Stimulated activated naive CD8-positive, alpha-beta T cell treated with anti-CD3 and anti-CD28 coated beads, Interleukin-15, Interleukin-2, amounts not matched to agents 100 U/mL and 50 U/mL, for 24 hours (primary cell): ENCODE results near the gene PPM1G.
"Not testable (repeated sequence)": the region's sequence is repeated elsewhere in the genome, so short reads cannot be mapped to it uniquely, and the experiment has no call there.

Experiments used
- ATAC-seq: fragments of 150-1000 bp; cut with Tn5 transposase; one replicate; pipeline ENCODE4 v1.10.0; 2021
- DNase-seq: peaks from one replicate; pipeline ENCODE4 v3.0.0; 2021

Gene PPM1G

DNA sequence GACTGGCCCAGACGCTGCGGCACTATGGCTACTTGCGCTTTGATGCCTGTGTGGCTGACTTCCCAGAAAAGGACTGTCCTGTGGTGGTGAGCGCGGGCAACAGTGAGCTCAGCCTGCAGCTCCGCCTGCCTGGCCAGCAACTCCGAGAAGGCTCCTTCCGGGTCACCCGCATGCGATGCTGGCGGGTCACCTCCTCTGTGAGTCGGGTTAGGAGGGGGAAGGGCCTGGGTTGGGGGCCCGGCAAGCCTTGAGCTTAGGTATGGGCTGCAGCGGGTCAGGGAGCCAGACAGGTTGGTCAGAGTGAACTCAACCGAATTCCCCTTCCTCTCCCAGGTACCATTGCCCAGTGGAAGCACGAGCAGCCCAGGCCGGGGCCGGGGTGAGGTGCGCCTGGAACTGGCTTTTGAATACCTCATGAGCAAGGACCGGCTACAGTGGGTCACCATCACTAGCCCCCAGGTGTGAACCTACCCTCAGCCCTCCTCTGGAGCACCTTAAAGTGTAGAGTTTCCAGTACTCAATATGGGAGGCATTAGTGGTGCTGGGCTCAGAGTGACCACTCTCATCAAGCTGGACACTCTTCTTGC, 33.8 kb downstream of the PPM1G start:
- ATAC-seq (no peak), DNase-seq (no peak)

DNA sequence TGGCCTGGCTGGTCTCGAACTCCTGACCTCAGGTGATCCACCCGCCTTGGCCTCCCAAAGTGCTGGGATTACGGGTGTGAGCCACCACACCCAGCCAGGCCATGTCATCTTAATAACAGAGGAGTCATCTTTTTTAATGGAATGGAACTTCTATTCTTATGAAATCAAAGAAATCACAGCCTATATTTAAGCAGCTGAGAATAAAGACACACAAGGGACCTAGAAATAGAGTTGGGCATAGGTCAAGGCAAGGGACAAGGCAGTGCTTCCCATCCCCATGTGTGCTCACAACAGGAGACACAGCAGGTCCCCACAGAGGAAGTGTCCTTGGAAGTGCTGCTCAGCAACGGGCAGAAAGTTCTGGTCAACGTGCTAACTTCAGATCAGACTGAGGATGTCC, 35.8 kb downstream of the PPM1G start:
- DNase-seq (no peak), ATAC-seq (no peak)

DNA sequence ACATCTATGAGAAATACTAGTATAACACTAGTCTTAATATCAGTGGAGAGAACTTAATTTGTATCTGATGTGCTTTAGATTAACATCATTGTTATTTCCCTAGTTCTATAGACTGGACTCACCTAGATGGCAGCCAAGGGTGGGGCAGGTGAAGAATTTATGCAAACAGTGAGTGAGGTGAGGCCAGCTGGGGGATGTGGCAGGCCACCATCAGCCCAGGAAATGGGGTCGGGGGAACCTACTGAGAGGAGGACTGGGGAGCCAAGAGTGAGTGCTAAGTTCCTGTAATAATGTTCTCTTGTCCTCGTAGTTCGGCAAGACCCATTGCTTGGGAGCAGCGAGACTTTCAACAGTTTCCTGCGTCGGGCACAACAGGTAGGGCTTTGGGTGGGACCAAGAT, 36.5 kb downstream of the PPM1G start:
- ATAC-seq (no peak), DNase-seq (no peak)

DNA sequence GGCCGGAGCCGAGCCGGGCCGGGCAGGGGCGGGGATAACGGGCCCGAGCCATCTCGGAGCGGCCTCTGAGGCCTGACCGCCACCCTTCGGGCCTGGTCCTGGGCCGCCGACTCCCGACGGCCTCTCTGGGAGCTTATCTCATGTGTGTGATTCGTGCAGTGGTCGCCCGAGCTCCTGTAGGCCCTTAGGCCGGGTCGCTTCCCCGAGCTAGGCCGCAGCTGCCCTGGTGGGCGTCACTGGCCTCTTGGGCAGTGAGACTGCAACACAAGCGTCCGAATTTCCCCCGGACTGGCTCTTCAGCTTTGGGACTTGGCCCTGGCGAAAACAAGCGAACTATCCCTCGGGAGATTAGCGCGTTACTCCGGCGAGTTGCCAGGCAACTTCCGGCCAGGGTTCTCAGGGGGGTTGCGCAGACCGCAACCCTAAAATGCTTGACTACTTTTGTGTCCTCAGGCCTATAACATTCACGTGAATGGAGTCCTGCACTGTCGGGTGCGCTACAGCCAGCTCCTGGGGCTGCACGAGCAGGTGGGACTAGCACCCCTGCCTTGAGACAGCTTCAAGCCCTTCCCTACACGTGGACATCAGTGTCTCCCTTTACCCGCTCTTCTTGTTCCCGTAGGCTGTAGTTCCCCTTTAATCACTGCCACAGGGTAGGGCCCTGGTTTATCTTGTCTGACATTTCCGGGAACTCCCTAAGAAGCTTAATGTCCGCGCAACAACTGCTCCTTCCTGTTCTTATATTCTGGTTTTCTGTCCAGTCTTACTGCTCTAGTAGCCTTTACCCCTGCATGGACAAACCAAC, 38.4 kb downstream of the PPM1G start:
- ATAC-seq (peak; percentile 5), DNase-seq (peak; percentile 50)

DNA sequence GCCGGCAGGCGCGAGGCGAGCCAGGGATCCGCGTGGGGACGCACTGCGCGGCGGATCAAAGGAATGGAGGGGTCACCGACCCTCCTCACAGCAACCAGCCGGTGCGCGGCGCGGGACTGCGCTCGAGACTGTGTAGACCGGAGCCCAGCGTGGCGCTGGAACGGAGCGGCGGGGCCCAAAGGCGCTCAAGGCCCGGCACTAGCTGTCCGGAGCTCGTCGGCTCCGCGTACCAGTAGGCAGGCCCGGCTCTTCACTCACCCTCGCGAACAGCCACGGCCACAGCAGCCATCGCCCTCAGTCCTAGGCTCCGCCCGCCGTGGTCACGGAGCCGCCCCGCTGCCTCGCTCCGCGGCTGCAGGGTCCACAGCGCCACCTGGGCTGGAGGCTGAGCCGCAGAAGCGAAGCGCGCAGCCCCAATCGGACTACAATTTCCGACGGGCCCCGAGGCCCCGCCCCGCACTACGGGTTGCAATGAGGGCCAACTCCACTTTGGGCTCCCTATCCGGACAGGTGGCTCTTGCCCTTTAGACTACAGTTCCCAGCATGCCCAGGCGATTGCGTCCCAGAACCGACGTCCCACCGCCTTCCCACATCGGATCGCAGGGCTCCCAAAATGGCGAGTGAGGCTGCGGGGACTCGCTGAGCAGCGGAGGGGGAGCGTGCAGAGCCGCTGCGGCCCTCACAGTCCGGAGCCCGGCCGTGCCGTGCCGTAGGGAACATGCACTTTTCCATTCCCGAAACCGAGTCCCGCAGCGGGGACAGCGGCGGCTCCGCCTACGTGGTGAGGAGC, 39.2 kb downstream of the PPM1G start, which contains the start of the genes EIF2B4 and SNX17:
Gene EIF2B4, minus strand, starts transcription at position 313 of the 790 bp plus-strand sequence. Its CDS starts 24 bp downstream, at position 289.
Gene SNX17, plus strand, starts transcription at position 591 of the 790 bp plus-strand sequence. Its CDS starts 128 bp downstream, at position 719.
- peak; percentile 94 for ATAC-seq
- peak; percentile 99 for DNase-seq

DNA sequence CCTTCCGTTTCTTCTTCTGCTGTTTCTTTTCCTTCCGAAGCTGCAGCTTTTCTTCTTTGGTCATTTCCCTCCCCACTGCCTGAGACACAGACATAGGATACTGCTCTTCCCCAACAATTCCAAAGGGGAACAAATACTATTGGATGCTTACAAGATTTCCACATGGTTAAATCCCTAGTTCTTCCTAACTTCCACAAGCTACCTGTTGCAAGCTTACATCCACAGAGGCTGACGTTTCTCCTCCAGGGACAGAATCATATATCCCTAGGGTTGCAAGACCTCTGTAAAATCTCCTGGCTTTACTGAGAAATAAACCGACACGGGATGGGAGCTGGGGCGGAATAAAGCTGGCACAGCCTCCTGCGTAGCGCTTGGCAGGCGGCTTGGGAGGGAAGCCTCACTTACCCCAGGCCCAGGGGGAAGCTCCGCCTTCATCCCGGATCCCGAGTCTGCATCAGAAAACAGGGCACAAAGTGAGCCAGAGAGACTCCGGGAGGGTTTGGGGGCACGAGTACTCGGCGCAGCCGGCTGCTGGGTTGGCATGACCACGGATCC, 39.8 kb downstream of the PPM1G start:
- ATAC-seq (peak; percentile 4), DNase-seq (no peak)

DNA sequence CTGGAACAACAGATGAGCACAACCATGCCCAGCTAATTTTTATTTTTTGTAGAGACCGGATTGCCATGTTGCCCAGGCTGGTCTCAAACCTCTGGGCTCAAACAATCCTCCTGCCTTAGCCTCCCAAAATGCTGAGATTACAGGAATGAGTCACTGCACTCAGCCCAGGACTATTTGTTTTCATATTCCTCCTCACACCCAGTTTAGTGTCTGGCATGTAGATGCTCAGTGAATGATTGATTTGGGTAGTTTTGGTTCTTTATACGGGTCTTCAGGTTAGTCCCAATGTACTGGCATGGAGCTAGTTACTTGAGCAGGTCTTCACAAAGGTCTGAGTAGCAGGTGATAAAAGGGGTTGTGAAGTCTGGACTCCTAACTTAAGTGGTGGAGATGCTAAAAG, 45.5 kb downstream of the PPM1G start:
- DNase-seq (no peak), ATAC-seq (no peak)

DNA sequence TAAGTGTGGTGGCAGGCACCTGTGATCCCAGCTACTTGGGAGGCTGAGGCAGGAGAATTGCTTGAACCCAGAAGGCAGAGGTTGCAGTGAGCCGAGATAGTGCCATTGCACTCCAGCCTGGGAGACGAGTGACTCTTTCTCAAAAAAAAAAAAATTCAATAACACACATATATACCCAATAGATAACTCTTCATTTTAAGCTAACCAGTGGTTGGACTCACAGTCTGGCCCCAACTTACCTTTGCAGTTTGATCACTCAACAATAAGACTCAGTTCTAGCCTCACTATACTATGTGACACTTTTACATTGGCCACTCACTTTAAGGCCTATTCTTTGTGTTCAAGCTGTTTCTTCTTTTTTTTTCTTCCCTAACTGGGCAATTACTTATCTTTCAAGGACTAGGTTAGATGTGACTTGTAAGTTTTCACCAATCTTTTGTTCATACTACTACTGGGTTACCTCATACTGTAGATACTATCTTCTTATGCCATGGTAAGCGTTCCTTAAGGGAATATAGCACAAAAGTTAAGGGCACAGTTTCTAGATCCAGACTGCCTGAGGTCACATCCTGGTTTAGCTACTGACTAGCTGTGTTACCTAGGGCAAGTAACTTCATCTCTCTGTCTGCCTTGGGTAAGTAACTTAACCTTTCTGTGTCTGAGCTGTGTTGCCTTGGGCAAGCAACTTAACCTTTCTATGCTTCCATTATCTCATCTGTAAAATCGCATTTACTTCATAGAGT, 46.5 kb downstream of the PPM1G start:
- ATAC-seq (no peak), DNase-seq (no peak)

DNA sequence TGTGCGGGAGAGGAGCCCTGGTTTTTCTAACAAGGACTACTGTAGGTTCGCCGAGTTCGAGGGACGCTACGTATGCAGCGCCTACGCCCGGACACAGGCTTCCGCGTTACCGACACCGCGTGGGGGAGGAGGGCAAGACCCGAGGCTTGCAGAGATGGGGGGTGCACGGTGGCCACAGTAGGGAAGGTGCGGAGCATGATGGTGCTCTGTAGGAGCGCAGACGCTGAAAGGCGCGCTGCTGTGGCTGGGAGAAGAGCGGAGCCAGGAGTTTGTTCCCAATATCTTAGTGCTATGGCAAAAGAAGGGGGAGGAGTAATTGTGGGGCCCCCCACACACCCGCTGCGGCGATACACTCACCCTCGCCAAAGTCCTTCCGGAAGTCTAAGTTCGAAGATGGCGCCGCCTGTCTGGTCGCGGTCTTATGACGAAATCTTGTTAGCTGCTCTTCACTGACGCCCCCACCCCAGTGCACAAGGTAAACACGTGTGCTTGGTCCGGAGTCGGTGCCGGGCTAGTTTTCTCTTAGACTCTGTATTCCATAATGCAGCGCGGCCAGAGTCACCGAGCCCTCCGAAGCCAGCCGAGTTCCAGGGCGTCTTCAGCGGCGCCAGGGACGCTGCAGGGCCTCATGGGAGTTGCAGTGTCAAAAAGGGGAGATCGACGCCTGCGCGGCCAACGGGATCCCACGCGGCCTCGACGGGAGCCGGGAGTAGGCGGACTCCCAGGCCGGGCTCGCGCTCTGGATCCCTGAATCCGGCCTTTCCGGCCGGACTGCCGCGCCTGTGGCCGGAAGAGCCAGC, 52.8 kb downstream of the PPM1G start, which contains the start of gene GTF3C2:
Gene GTF3C2, minus strand, starts transcription at position 383 of the 800 bp plus-strand sequence. CDS start 13,210 bp downstream, outside the sequence.
- ATAC-seq = peak; percentile 80
- peak; percentile 90 for DNase-seq

DNA sequence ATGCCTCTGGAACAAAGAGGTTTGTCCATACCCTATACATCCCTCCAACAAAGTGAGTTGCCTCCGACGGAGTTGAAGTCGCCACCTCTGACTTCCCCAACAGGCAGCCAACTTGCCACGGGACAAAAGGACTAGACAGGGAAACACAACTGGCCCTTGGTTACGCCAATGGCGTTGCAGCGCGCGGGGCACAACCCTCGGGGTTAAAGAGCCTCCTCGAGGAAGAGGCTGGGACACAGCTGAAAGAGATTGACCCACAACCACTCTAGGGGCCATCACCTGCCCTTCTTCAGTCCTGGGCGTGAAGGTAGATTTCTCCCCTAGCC, 53.4 kb downstream of the PPM1G start:
- peak; percentile 41 for ATAC-seq
- peak; percentile 67 for DNase-seq

DNA sequence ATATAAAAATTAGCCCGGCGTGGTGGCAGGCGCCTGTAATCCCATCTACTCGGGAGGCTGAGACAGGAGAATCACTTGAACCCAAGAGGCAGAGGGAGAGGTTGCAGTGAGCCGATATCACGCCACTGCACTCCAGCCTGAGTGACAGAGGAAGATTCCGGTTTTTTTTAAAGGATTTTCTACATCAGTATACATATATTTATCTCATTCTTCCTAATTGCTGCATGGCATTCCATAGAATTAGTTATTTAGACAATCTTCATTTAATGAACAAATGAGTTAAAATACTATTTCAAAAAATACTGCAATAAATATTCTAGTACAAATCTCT, 54.8 kb downstream of the PPM1G start:
- ATAC-seq (no peak), DNase-seq (no peak)

DNA sequence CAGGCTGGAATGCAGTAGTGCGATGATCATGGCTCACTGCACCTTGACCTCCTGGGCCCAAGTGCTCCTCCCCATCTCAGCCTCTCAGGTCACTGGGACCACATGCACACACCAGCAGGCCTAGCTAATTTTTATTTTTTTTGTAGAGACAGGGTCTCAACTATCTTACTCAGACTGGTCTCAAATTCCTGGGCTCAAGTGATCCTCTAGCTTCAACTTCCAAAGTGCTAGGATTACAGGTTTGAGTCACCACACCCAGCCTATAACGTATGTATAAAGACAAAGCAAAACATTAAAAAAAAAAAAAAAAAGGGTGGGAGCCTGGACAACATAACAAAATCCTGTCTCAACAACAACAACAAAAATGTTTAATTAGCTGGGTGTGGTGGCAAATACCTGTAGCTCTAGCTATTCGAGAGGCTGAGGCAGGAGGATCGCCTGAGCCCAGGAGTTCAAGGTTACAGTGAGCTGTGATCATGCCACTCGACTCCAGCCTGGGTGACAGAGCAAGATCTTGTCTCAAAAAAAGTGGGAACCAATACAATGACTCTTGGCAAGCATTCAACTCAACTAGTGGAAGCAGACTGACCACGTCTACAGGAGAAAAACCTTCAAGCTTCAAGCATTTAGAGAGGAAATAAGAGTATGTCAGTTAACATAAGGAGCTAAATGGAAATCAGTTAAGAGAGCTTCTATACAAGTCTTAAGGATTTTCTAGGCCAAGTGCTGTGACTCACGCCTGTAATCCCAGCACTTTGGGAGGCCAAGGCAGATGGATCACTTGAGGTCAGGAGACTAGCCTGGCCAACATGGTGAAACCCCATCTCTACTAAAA, 55.4 kb downstream of the PPM1G start:
- no peak for DNase-seq
- no peak for ATAC-seq

DNA sequence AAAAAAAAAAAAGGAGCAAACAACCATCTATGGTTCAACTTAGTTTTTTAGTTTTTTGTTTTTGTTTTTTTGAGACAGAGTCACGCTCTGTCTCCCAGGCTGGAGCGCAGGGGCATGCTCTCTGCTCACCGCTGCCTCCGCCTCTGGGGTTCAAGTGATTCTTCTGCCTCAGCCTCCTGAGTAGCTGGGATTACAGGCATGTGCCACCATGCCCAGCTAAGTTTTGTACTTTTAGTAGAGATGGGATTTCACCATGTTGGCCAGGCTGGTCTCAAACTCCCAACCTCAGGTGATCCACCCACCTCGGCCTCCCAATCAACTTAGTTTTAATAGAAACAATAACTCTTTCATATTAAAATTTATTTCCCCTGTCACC, 56.0 kb downstream of the PPM1G start:
- ATAC-seq, DNase-seq: not testable (repeated sequence)

DNA sequence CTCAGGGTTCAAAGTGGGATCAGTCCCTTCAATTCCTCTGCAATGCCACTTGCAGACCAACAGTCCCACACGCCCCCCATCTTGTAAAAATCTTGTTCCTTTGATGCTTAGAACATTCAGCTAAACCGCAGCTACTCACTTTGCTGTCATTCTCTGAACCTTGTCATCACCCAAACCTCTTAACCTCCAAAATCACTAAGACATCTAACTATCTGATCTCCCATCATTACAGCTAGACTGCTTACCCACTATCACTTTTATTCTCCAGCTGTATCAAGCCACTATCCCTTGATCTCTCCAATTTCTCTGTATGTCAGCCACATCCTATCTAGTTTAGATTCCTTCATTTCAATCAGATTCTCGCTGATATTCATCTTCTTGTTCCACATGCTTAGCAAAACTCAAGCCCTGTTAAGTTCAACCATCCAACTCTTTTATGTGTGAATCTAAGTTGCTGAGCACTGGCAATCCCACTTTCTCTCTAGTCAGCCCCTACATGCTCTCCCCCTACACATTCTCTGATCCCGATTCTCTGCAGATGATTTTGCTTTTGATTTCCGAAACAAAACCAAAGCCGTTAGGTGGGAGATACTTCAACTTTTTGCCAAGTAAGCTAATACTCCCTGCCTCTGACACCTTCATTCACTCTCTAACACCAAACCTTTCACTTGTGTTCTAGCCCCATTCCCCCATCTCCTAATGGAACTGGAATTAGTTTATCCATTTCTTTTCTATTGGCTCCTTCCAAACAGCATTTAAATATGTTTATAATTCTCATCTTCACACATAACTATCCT, 57.4 kb downstream of the PPM1G start:
- DNase-seq (no peak), ATAC-seq (peak; percentile 37)

DNA sequence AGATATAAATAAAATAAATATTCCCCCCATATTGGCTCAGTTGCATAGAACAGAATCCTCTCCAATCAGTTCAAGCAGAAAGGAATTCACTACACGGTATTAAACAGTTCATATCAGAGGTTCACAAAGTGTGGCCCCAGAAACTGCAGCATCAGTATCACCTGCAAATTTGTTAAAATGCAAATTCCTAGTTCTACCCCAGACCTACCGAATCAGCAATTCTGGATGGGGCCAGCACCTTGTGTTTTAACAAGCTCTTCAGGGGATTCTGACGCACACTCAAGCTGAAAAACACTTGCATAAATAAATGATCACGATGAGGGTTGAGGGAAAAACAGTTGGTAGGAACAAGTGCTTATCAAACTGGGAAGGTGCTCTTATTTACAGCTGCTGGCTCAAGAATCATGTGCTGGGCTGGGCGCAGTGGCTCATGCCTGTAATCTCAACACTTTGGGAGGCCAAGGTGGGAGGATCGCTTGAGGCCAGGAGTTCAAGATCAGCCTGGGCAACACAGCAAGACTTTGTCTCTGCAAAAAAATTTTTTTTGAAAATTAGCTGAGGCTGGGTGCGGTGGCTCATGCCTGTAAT, 59.2 kb downstream of the PPM1G start:
- DNase-seq (no peak), ATAC-seq (no peak)

DNA sequence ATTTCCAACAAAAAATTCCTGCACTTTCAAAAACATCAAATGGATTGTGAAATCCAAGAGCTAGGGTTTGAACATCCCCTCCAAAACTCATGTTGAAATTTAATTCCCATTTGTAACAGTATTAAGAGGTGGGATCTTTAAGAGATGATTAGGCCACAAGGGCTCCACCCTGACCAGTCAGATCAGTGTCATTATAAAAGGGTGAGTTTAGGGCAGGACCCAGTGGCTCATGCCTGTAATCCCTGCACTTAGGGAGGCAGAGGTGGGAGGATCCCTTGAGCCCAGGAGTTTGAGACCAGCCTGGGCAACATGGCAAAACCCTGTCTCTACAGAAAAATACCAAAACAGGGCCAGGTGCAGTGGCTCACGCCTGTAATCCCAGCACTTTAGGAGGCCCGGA, 61.8 kb downstream of the PPM1G start:
- no peak for DNase-seq
- ATAC-seq = no peak

DNA sequence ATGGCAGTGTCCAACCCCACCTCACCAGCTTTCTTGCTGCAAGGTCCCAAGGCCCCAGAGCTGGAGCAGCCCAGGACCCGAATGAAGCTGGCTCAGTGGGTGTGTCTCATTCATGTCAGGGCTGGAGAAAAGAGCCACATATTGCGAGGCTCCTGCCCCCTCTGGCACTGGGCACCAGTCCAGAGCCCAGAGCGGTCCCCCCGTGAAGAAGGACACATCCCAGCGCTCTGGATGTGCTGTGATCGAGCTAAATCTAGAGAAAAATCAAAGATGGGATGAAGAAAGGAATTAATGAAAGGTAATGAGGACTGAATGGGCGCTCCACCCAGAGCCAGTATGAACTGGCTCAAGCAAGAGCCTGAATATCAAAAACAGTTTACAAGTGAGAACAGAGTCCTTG, 73.2 kb downstream of the PPM1G start:
- no peak for ATAC-seq
- DNase-seq = no peak

DNA sequence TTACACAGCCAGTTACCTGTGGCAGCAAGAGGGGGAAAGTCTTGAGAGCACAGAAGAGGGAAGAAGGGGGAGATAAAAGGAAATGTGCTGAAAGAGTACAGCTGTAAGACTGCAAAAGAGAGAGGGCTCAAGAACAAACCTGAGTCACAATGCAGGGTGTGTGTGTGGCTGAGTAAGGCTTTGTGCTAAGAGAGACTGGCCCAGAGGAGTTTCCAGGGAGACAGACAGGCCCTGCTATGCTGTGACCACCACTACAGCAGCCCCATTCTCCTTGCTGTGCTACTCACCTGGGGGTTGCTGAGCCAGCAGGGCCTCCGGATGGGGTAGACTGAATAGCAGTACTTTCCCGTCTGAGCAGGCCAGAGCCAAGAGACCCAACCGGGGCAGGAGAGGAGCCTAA, 74.1 kb downstream of the PPM1G start:
- ATAC-seq (no peak), DNase-seq (no peak)
